H1 (cell line): Measurements from ENCODE around the gene ERVFRD-1. TPM values are rescaled to one million over a fixed set of nuclear protein-coding genes. Genes with fewer than 3 reads are reported as not detected.

Experiments
- CHD2 ChIP-seq: IDR thresholded peaks from 2 replicates; pipeline ENCODE4 v1.6.1; 2012; ENCODE audit warnings: low read length, improper control_type of control experiment
- CHD7 ChIP-seq: fragments of 300-600 bp; sonication (generic); IDR thresholded peaks from 2 replicates; pipeline ENCODE4 v1.7.1; 2012; ENCODE audit warnings: low read length, moderate library complexity, mild to moderate bottlenecking, inconsistent platforms; ENCODE audit not compliant: insufficient replicate concordance
- RFX5 ChIP-seq: IDR thresholded peaks from 2 replicates; pipeline ENCODE4 v1.6.1; 2011; ENCODE audit warnings: low read depth, low read length, improper control_type of control experiment, borderline replicate concordance
- RNF2 ChIP-seq: fragments of 200-900, 300-1000 bp; sonication (generic); IDR thresholded peaks from 2 replicates; pipeline ENCODE4 v1.7.1; 2016; ENCODE audit warnings: borderline replicate concordance, low read depth, mild to moderate bottlenecking, antibody characterized with exemption, low read length; ENCODE audit not compliant: poor library complexity, severe bottlenecking; ENCODE audit errors: missing control alignments
- SAP30 ChIP-seq: fragments of 300-600 bp; sonication (generic); IDR thresholded peaks from 2 replicates; pipeline ENCODE4 v1.7.1; 2012; ENCODE audit warnings: low read length, moderate library complexity, mild to moderate bottlenecking, inconsistent platforms; ENCODE audit not compliant: insufficient read depth, insufficient replicate concordance
- polyA plus RNA-seq, 7 experiments: library from polyadenylated mRNA; depleted of rRNA in 3 of 7; stranded (reverse) in 5 of 7; unstranded in 2 of 7; fragments of >200 nt in 5 of 7; fragments of 200-250 nt in 2 of 7; gene quantifications; 1 replicate in 5 of 7; 2 replicates in 1 of 7; 4 replicates in 1 of 7; pipeline versions ENCODE4 v1.2.1 to v1.2.3, GENCODE V29; 2011 to 2013; ENCODE audit warnings: missing spikeins in 2 of 7, mixed read lengths in 2 of 7
- total RNA-seq: library from RNA; stranded (reverse); fragmentation: NEBNext Ultra II Directional; extraction: Animal tissue kit (Norgen Biotek cat#: 25700); gene quantifications from 2 replicates; pipeline ENCODE4 v1.2.1, GENCODE V29; 2021

ERVFRD-1 gene
- total and polyA plus RNA-seq, 2 of the 8 experiments (the other 6 are each of a cell fraction or from before 2014, with no cell fraction given): not detected

GRCh38 chr6:11103065-11103464 is 8.5 kb downstream of the ERVFRD-1 start (continued):
- no peak for TF ChIP-seq CHD7
- no peak for TF ChIP-seq CHD2
- TF ChIP-seq RNF2: no peak
- TF ChIP-seq RFX5: no peak
- TF ChIP-seq SAP30: no peak
